Spinal cord (tissue), 4 donors: ENCODE data around the gene SORL1-AS1. TPM values are rescaled to one million over a fixed set of nuclear protein-coding genes. Genes with fewer than 3 reads are reported as not detected.

Experiments
- polyA plus RNA-seq, 2 donors: library from polyadenylated mRNA; unstranded; fragments of 120-200 nt; gene quantifications; one replicate each; pipeline ENCODE4 v1.2.1, GENCODE V29; 2013; ENCODE audit not compliant: insufficient read length in 2 of 2
- total RNA-seq, 2 donors: library from RNA; depleted of rRNA in 1 of 2; stranded (reverse); fragments of 120-200 nt in 1 of 2; fragments of >200 nt in 1 of 2; gene quantifications; one replicate each; pipeline versions ENCODE4 v1.2.3 to v1.2.4, GENCODE V29; 2013 to 2014

The SORL1-AS1 gene

Other genes with a start within 250 kb of the SORL1-AS1 start
- 100 to 1,000 TPM in 1 of 2 donors, 10 to 100 TPM in 1; 47.4 to 162 TPM for gene SC5D, start 160.2 kb downstream of the SORL1-AS1 start, total RNA-seq
- gene SC5D, start 160.2 kb downstream of the SORL1-AS1 start, polyA plus RNA-seq, result 100 to 1,000 TPM; 121 to 151 TPM
- gene SORL1, start 653 bp downstream of the SORL1-AS1 start, total RNA-seq, result 10 to 100 TPM; 21.4 to 80.6 TPM
- gene SORL1, start 653 bp downstream of the SORL1-AS1 start, polyA plus RNA-seq, result 10 to 100 TPM; 26.7 to 31.8 TPM